GM23338 (cell line): ENCODE results near the gene EFCAB10. TPM values are rescaled to one million over a fixed set of nuclear protein-coding genes. Genes with fewer than 3 reads are reported as not detected.

ENCODE experiments used
- ATAC-seq: fragments of 200-7000 bp; cut with Tn5 transposase; 3 replicates; pipeline ENCODE4 v1.9.1; 2020
- DNase-seq: peaks from one replicate; pipeline ENCODE4 v3.0.0-alpha.2; 2015; ENCODE audit warnings: low spot score
- H2AFZ ChIP-seq: fragments of 200-600 bp; sonication (generic); 2 replicates; pipeline ENCODE4 v1.8.0; 2016; ENCODE audit warnings: antibody characterized with exemption, mild to moderate bottlenecking, moderate library complexity
- H3F3A ChIP-seq: fragments of 200-600 bp; sonication (generic); replicated peaks from 2 replicates; pipeline ENCODE4 v1.8.0; 2017; ENCODE audit warnings: antibody characterized with exemption, mixed run types, low read depth
- H3K27ac ChIP-seq: fragments of 200-600 bp; sonication (generic); 2 replicates; pipeline ENCODE4 v1.6.1; 2016; ENCODE audit warnings: low read depth
- H3K27me3 ChIP-seq: fragments of 200-600 bp; sonication (generic); 2 replicates; pipeline ENCODE4 v1.8.0; 2016; ENCODE audit warnings: mild to moderate bottlenecking, mixed run types, moderate library complexity; ENCODE audit not compliant: insufficient read depth
- H3K36me3 ChIP-seq: fragments of 200-600 bp; sonication (generic); 2 replicates; pipeline ENCODE4 v1.8.0; 2016; ENCODE audit warnings: mild to moderate bottlenecking; ENCODE audit not compliant: insufficient read depth
- H3K4me1 ChIP-seq: fragments of 200-600 bp; sonication (generic); 2 replicates; pipeline ENCODE4 v1.8.0; 2016; ENCODE audit warnings: mild to moderate bottlenecking, moderate library complexity; ENCODE audit not compliant: insufficient read depth
- H3K4me2 ChIP-seq: fragments of 200-600 bp; sonication (generic); 2 replicates; pipeline ENCODE4 v1.7.1; 2017; ENCODE audit warnings: mixed run types
- H3K4me3 ChIP-seq: fragments of 200-600 bp; sonication (generic); 2 replicates; pipeline ENCODE4 v1.6.1; 2016; ENCODE audit warnings: mixed run types
- H3K79me2 ChIP-seq: fragments of 200-600 bp; sonication (generic); replicated peaks from 2 replicates; pipeline ENCODE4 v1.8.0; 2017; ENCODE audit warnings: mild to moderate bottlenecking; ENCODE audit not compliant: insufficient read depth
- H3K9me2 ChIP-seq: fragments of 200-600 bp; sonication (generic); 2 replicates; pipeline ENCODE4 v1.8.0; 2017; ENCODE audit not compliant: insufficient read depth
- H4K20me1 ChIP-seq: fragments of 200-600 bp; sonication (generic); replicated peaks from 2 replicates; pipeline ENCODE4 v1.8.0; 2017; ENCODE audit warnings: mild to moderate bottlenecking; ENCODE audit not compliant: insufficient read depth
- H3K27ac Mint-ChIP-seq: 2 replicates; pipeline ENCODE4 v1.8.0; 2020; ENCODE audit warnings: inconsistent platforms, mild to moderate bottlenecking, moderate library complexity, mixed read lengths
- H3K27me3 Mint-ChIP-seq: 3 replicates; pipeline ENCODE4 v1.8.0; 2022; ENCODE audit warnings: low read depth, mild to moderate bottlenecking, moderate library complexity, mixed read lengths, inconsistent platforms; ENCODE audit not compliant: insufficient read depth, poor library complexity
- H3K36me3 Mint-ChIP-seq: 3 replicates; pipeline ENCODE4 v1.8.0; 2021; ENCODE audit warnings: low read depth, mild to moderate bottlenecking, inconsistent platforms, moderate library complexity, mixed read lengths
- H3K4me1 Mint-ChIP-seq: 3 replicates; pipeline ENCODE4 v1.8.0; 2020; ENCODE audit warnings: mild to moderate bottlenecking, inconsistent platforms, mixed read lengths
- H3K4me3 Mint-ChIP-seq: 3 replicates; pipeline ENCODE4 v1.8.0; 2021; ENCODE audit warnings: moderate library complexity, mild to moderate bottlenecking, inconsistent platforms, mixed read lengths
- H3K9me3 Mint-ChIP-seq: 3 replicates; pipeline ENCODE4 v1.8.0; 2020; ENCODE audit warnings: moderate library complexity, mild to moderate bottlenecking, inconsistent platforms, mixed read lengths
- EZH2 ChIP-seq: fragments of 200-600 bp; sonication (generic); IDR thresholded peaks from one replicate; pipeline ENCODE4 v1.8.0; 2017; ENCODE audit warnings: antibody characterized with exemption, mild to moderate bottlenecking, low read depth; ENCODE audit not compliant: unreplicated experiment
- EZH2phosphoT487 ChIP-seq: fragments of 200-600 bp; sonication (generic); IDR thresholded peaks from one replicate; pipeline ENCODE4 v1.8.1; 2018; ENCODE audit warnings: antibody characterized with exemption; ENCODE audit not compliant: unreplicated experiment
- JUNB ChIP-seq: IDR thresholded peaks from one replicate; pipeline ENCODE4 v1.6.1; 2016; ENCODE audit warnings: antibody characterized with exemption; ENCODE audit not compliant: unreplicated experiment
- NANOG ChIP-seq: IDR thresholded peaks from 2 replicates; pipeline ENCODE4 v1.6.1; 2016; ENCODE audit warnings: antibody characterized with exemption, borderline replicate concordance
- POLR2AphosphoS5 ChIP-seq: IDR thresholded peaks from 2 replicates; pipeline ENCODE4 v1.6.1; 2016; ENCODE audit warnings: antibody characterized with exemption, low read depth
- ZNF114 ChIP-seq: fragments of 250-450 bp; sonication (Bioruptor Pico); IDR thresholded peaks from 2 replicates; pipeline ENCODE4 v1.5.0; 2020; ENCODE audit warnings: mild to moderate bottlenecking, moderate library complexity
- polyA plus RNA-seq: library from polyadenylated mRNA; unstranded; fragments of >200 nt; fragmentation: Nextera tagmentation; extraction: Ambion mirVana; gene quantifications from 2 replicates; pipeline ENCODE4 v1.2.1, GENCODE V29; 2016
- total RNA-seq: library from RNA; depleted of rRNA; stranded (reverse); fragments of >200 nt; shearing (Covaris generic); gene quantifications from 2 replicates; pipeline ENCODE4 v1.2.3, GENCODE V29; 2014
- TF ChIP-seq, protein P1 (sequence below): IDR thresholded peaks from one replicate; pipeline ENCODE4 v1.6.1; 2018; ENCODE audit warnings: antibody characterized with exemption; ENCODE audit not compliant: unreplicated experiment
- TF ChIP-seq, protein P2 (sequence below), 2 experiments: fragments of 200-600 bp in 1 of 2; sonication (generic) in 1 of 2; conservative IDR thresholded peaks; 2 replicates each; pipeline versions ENCODE4 v1.5.1 to v1.6.1; 2016 to 2017; ENCODE audit warnings: antibody characterized with exemption in 2 of 2, low read depth in 2 of 2, mild to moderate bottlenecking in 2 of 2, moderate library complexity in 1 of 2

EFCAB10 gene
- total and polyA plus RNA-seq, 2 experiments from 2014 or later = 4.7 to 10.3 TPM

DNA sequence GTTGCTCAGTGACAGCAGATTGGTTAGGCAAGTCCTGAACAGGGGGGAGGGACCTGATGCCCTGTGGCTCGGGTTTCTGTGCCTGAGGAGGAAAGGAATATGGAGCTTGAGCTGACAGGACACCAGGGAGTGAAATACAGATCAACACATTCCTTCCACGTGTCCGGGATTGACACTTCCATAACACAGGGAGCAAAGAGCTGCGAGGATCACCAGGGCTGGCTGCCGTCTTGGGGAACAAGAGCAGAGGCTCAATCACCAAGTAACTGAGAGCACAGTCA lies 36.7 kb upstream of the EFCAB10 start (continued):
- TF ChIP-seq, protein P1, sequence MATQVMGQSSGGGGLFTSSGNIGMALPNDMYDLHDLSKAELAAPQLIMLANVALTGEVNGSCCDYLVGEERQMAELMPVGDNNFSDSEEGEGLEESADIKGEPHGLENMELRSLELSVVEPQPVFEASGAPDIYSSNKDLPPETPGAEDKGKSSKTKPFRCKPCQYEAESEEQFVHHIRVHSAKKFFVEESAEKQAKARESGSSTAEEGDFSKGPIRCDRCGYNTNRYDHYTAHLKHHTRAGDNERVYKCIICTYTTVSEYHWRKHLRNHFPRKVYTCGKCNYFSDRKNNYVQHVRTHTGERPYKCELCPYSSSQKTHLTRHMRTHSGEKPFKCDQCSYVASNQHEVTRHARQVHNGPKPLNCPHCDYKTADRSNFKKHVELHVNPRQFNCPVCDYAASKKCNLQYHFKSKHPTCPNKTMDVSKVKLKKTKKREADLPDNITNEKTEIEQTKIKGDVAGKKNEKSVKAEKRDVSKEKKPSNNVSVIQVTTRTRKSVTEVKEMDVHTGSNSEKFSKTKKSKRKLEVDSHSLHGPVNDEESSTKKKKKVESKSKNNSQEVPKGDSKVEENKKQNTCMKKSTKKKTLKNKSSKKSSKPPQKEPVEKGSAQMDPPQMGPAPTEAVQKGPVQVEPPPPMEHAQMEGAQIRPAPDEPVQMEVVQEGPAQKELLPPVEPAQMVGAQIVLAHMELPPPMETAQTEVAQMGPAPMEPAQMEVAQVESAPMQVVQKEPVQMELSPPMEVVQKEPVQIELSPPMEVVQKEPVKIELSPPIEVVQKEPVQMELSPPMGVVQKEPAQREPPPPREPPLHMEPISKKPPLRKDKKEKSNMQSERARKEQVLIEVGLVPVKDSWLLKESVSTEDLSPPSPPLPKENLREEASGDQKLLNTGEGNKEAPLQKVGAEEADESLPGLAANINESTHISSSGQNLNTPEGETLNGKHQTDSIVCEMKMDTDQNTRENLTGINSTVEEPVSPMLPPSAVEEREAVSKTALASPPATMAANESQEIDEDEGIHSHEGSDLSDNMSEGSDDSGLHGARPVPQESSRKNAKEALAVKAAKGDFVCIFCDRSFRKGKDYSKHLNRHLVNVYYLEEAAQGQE = no peak
- TF ChIP-seq ZNF114 (no peak), EZH2phosphoT487 (no peak), NANOG (no peak)

DNA sequence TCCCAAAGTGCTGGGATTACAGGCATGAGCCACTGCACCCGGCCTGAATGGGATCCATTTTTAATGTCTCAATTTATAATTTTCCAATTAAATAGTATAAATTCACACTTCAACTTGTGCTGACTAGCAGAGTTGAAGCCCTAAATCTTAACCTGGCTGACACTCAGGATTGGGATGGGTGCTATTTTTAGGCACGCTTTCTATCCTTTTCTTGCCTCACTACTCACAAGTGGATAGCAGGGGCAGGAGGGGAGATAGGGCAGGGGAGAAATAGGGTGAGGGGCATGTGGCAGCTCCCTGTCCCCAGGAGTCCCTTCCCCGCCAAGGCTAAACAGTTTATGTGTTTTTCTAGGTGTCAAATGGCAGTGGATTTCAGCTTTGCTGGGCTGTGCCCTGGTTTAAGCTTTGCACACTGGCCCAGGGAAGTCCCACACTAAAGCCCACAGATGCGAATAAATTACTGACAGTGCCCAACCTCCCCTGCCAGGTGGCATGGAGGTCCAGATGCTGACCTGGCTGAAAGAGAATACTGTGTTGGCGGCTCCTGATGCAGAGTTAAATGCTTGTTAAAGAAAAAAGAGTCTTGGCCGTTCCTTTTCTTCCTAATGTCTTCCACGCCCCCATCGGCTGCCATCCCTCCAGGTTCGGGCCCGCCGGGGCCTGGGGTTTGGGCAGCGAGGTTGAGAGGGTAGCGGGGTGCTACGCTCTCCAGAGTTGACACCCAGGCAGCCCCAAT lies 36.2 kb upstream of the EFCAB10 start:
- H3F3A ChIP-seq = peaks cover 6% of the 10 kb centered on the region; the same call in 1 of the 2 replicates
- H3K4me1 ChIP-seq = peaks cover 9% of the 10 kb centered on the region; the same call in 1 of the 2 replicates
- H3K36me3 Mint-ChIP-seq = peaks cover 97% of the 10 kb centered on the region
- H3K4me1 Mint-ChIP-seq = peaks cover 40% of the 10 kb centered on the region
- peak overlapping the region; percentile 81; the same call in 1 of the 2 replicates for H3K27ac ChIP-seq
- H2AFZ ChIP-seq = no peak overlapping the region
- no peak overlapping the region for H3K4me3 ChIP-seq
- no peaks in the 10 kb centered on the region for H3K9me2 ChIP-seq
- no peak for DNase-seq
- H3K4me2 ChIP-seq = no peak overlapping the region
- peak; percentile 24; the same call in 1 of the 3 replicates for ATAC-seq
- peaks cover 6% of the 10 kb centered on the region for H3K27me3 Mint-ChIP-seq
- H3K4me3 Mint-ChIP-seq = no peak overlapping the region
- H3K9me3 Mint-ChIP-seq = no peaks in the 10 kb centered on the region
- H3K79me2 ChIP-seq = peaks cover 4% of the 10 kb centered on the region; the same call in 1 of the 2 replicates
- peak overlapping the region; percentile 58 for H3K27ac Mint-ChIP-seq
- H3K27me3 ChIP-seq = no peaks in the 10 kb centered on the region
- H3K36me3 ChIP-seq = peaks cover 19% of the 10 kb centered on the region
- 0 out of 2 replicates have a peak, but pooled peaks cover 14% of the 10 kb centered on the region for H4K20me1 ChIP-seq
- no peak for TF ChIP-seq NANOG
- TF ChIP-seq, protein P1 = no peak
- no peak for TF ChIP-seq ZNF114
- TF ChIP-seq, protein P2, sequence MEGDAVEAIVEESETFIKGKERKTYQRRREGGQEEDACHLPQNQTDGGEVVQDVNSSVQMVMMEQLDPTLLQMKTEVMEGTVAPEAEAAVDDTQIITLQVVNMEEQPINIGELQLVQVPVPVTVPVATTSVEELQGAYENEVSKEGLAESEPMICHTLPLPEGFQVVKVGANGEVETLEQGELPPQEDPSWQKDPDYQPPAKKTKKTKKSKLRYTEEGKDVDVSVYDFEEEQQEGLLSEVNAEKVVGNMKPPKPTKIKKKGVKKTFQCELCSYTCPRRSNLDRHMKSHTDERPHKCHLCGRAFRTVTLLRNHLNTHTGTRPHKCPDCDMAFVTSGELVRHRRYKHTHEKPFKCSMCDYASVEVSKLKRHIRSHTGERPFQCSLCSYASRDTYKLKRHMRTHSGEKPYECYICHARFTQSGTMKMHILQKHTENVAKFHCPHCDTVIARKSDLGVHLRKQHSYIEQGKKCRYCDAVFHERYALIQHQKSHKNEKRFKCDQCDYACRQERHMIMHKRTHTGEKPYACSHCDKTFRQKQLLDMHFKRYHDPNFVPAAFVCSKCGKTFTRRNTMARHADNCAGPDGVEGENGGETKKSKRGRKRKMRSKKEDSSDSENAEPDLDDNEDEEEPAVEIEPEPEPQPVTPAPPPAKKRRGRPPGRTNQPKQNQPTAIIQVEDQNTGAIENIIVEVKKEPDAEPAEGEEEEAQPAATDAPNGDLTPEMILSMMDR (conservative IDR thresholded peaks at IDR 0.05; ENCODE audit: low read depth in 2 of 2) = no peak
- TF ChIP-seq JUNB = no peak
- TF ChIP-seq EZH2 = no peak
- TF ChIP-seq EZH2phosphoT487 = no peak
- TF ChIP-seq POLR2AphosphoS5 = no peak
